Measurements from ENCODE around the gene SH2B3.

DNA sequence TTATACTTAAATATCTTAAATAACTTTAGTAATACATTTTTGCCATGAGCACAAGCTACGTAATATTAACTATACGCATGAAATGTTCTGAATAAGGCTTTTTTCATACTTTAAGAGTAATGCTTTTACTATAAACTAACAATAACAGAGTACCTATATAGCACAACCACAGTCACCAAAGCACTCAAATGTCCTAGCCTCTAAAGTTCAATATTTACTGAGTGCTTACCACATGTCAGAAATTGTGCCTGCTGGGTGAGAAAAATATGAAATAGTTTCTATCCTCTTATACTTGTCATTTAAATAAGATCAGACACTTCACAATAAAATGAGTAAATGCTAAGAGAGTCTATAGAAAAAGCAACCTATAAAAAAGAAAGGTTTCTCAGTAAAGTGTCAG lies 83.1 kb downstream of the SH2B3 start:
- no peak for TF ChIP-seq CTCF (conservative IDR thresholded peaks at IDR 0.05; ENCODE audit: low read length)
- TF ChIP-seq EZH2phosphoT487 (IDR thresholded peaks at IDR 0.05; ENCODE audit: borderline replicate concordance, low read depth, low read length) = no peak
